Activated CD8-positive, alpha-beta memory T cell treated with anti-CD3 and anti-CD28 coated beads, Interleukin-2, amount 50 U/mL, for 1 hour (primary cell): ENCODE results near the gene HDAC10.
A peak's percentile ranks its signal among the peaks of the same experiment; 100 is the strongest.
"Not testable (repeated sequence)": the region's sequence is repeated elsewhere in the genome, so short reads cannot be mapped to it uniquely, and the experiment has no call there.

Experiments used
- DNase-seq: peaks from one replicate; pipeline ENCODE4 v3.0.0-alpha.2; 2020; ENCODE audit errors: extremely low read depth

The HDAC10 gene

GRCh38 chr22:50218153-50218995, 32.7 kb downstream of the HDAC10 start:
- DNase-seq = no peak

GRCh38 chr22:50217543-50218152, 33.4 kb downstream of the HDAC10 start:
- no peak for DNase-seq

GRCh38 chr22:50216684-50217520, 34.2 kb downstream of the HDAC10 start:
- no peak for DNase-seq

GRCh38 chr22:50216055-50216683, 34.9 kb downstream of the HDAC10 start:
- no peak for DNase-seq

GRCh38 chr22:50215297-50216054, 35.6 kb downstream of the HDAC10 start:
- no peak for DNase-seq

GRCh38 chr22:50213263-50213662, 37.8 kb downstream of the HDAC10 start:
- no peak for DNase-seq

GRCh38 chr22:50211147-50211546, 39.9 kb downstream of the HDAC10 start:
- no peak for DNase-seq

- DNase-seq = no peak
These were observed 40.5 kb downstream of the HDAC10 start for GRCh38 chr22:50210378-50211139.

- peak; percentile 45 for DNase-seq
These were observed 41.2 kb downstream of the HDAC10 start for GRCh38 chr22:50209893-50210292.

- no peak for DNase-seq
These were observed 41.8 kb downstream of the HDAC10 start for GRCh38 chr22:50208939-50209892.

- no peak for DNase-seq
These were observed 42.6 kb downstream of the HDAC10 start for GRCh38 chr22:50208430-50208938.

GRCh38 chr22:50207383-50208140, 43.5 kb downstream of the HDAC10 start:
- no peak for DNase-seq

GRCh38 chr22:50206599-50206998, 44.5 kb downstream of the HDAC10 start:
- no peak for DNase-seq

- DNase-seq = no peak
These were observed 45.1 kb downstream of the HDAC10 start for GRCh38 chr22:50205781-50206569.

GRCh38 chr22:50204998-50205397, 46.1 kb downstream of the HDAC10 start:
- not testable (repeated sequence) for DNase-seq

- no peak for DNase-seq
These were observed 46.5 kb downstream of the HDAC10 start for GRCh38 chr22:50204571-50204970.

- no peak for DNase-seq
These were observed 47.8 kb downstream of the HDAC10 start for GRCh38 chr22:50203288-50203687.
